Breast epithelium (tissue), 3 donors: Measurements from ENCODE around the gene KASH5.

Experiments used
- CTCF ChIP-seq, 3 donors: fragments of 450-650 bp; IDR thresholded peaks; one replicate each; pipeline ENCODE4 v1.5.1; 2016 to 2017; ENCODE audit warnings: antibody characterized with exemption in 3 of 3, mild to moderate bottlenecking in 3 of 3, moderate library complexity in 3 of 3
- POLR2A ChIP-seq: fragments of 450-650 bp; IDR thresholded peaks from one replicate; pipeline ENCODE4 v1.6.1; 2016; ENCODE audit warnings: antibody characterized with exemption, mild to moderate bottlenecking, moderate library complexity
- POLR2AphosphoS5 ChIP-seq, 3 donors: sonication (generic); formaldehyde crosslinking; IDR thresholded peaks; one replicate each; pipeline ENCODE4 v1.6.1; 2017; ENCODE audit warnings: antibody characterized with exemption in 3 of 3

GRCh38 chr19:49390131-49390928, 2.3 kb downstream of the KASH5 start:
- TF ChIP-seq CTCF (IDR thresholded peaks at IDR 0.05) (no peak), POLR2A (no peak), POLR2AphosphoS5 (IDR thresholded peaks at IDR 0.05) (no peak)
